NCI-H1092 treated with DMSO at 0.1 percent for 48 hours (cell line): ENCODE data around the gene ZBTB9.

ENCODE experiments used
- DNase-seq: peaks from one replicate; lab custom pipeline; 2025; lab: John Stamatoyannopoulos, UW

Gene ZBTB9, protein sequence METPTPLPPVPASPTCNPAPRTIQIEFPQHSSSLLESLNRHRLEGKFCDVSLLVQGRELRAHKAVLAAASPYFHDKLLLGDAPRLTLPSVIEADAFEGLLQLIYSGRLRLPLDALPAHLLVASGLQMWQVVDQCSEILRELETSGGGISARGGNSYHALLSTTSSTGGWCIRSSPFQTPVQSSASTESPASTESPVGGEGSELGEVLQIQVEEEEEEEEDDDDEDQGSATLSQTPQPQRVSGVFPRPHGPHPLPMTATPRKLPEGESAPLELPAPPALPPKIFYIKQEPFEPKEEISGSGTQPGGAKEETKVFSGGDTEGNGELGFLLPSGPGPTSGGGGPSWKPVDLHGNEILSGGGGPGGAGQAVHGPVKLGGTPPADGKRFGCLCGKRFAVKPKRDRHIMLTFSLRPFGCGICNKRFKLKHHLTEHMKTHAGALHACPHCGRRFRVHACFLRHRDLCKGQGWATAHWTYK

DNA sequence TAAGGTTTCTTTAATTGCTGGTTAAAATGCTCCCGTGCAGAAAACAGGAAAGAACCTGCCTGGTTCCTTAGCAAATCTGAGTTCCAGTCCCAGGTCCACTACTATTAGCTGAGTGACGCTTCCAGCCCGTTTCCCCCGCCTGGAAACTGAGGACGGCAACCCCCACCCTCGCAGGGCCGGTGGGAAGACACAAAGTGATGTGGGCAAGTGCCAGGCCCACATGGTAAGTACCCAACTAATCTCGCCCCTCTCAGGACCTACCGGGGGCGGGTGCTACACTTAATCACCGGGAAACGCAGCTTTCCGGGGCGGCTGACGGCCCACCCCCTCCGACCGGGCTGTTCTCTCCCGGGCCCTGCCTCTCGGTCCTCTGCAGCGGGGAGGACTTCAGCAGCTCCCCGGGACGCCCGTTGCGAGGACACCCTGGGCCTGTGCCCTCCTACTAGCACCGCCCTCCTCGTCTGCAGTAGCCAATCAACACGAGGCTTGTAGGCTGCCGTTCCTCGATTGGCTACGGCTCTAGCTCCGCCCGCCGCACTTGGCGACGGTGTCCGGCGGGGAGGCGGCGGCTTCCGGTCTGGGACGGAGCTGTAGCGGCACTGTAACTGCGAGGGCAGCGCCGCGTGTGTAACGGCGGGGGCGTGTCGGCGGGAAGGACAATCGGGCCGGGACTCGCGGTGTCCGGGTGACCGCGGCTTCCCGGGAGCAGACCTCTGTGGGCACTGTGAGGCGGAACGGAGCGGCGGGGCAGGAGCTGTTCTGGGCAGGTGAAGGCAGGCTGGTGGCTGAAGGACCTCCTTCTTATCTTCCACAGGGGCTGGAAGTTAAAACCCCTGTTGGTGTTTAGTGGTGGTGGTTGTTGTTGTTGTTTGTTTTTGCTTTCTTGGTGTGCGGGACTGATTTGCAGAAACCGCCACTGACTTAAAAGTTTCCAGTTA is at the start of gene ZBTB9:
Gene ZBTB9 (plus strand): TSS at position 568 of the 938 bp plus-strand sequence. CDS start 525 bp downstream, outside the sequence.
- DNase-seq = peak; percentile 93

GRCh38 chr6:33404884-33405283 is 49.5 kb upstream of the ZBTB9 start:
- no peak for DNase-seq

- DNase-seq = no peak
Observed at GRCh38 chr6:33405386-33405940, 48.9 kb upstream of the ZBTB9 start.

GRCh38 chr6:33406126-33406525 is 48.2 kb upstream of the ZBTB9 start:
- no peak for DNase-seq

DNA sequence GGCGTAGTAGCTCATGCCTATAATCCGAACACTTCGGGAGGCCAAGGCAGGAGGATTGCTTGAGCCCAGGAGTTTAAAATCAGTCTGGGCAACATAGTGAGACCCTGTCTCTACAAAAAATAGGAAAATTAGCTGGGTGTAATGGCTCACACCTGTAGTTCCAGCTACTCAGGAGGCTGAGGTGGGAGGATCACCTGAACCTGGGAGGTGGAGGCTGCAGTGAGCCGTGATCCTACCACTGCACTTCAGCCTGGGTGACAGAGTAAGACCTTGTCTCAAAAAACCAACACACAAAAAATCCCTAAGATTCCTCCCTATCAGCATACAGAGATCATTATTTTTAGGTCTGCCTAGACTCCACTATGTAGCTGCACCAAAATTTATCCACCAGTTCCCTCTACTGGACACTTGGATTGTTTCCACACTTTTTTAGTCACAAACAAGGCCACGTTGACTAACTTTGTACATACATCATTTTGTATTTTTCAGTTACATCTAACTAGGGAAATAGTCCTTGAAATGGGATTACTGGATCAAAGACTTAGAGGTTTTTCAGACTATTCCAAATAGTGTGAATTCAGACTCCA is 47.2 kb upstream of the ZBTB9 start:
- DNase-seq = no peak

GRCh38 chr6:33410050-33410710 is 44.2 kb upstream of the ZBTB9 start:
- DNase-seq = peak; percentile 92

GRCh38 chr6:33410711-33411631 is 43.4 kb upstream of the ZBTB9 start, which contains the start of gene PHF1:
PHF1 (plus strand) TSS chr6:33411014; CDS start chr6:33412264, 1,250 bp downstream.
- no peak for DNase-seq

DNA sequence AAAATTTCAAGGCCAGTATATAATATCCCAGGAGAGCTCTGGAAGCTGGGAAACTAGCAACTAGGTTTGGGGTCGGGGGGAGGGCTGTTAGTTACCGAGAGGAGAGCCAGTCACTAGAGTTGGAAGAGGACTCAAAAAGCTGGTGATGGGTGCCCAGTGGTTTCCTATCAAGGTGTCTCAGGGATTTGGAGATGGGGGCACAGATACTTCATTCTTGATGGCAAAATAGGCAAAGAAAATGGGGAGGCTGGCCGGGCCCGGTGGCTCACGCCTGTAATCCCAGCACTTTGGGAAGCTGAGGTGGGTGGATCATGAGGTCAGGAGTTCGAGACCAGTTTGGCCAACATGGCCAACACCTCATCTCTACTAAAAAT is 42.8 kb upstream of the ZBTB9 start:
- DNase-seq = no peak

- no peak for DNase-seq
Observed at GRCh38 chr6:33412140-33413009, 42.0 kb upstream of the ZBTB9 start.

DNA sequence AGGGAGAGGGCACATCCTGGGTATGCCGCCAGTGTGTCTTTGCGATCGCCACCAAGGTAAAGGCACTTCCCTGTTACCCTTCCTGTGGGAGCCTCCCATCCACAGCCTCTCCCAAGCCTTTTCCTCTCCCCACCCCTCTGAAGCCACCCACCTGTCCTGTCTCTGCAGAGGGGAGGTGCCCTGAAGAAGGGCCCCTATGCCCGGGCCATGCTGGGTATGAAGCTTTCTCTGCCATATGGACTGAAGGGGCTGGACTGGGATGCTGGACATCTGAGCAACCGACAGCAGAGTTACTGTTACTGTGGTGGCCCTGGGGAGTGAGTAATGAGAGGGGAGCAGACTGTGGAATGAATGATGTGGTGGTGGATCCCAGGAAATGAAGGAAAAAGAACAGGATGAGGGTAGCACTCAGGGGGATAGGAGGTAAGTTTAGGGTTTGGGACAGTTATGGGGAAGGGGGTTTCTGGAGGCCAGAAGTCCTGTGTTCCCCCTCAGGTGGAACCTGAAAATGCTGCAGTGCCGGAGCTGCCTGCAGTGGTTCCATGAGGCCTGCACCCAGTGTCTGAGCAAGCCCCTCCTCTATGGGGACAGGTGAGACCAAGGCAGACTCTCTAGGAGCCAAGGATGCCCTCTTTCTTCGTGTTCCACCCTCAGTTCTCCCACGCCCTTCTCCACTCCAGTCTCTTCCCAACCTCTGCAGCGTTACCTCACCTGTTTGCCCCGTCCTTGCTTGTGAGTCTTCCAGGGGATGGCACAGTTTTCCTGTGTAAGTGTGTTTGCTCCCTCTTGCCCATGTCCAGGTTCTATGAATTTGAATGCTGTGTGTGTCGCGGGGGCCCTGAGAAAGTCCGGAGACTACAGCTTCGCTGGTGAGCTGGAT is 40.9 kb upstream of the ZBTB9 start:
- no peak for DNase-seq

DNA sequence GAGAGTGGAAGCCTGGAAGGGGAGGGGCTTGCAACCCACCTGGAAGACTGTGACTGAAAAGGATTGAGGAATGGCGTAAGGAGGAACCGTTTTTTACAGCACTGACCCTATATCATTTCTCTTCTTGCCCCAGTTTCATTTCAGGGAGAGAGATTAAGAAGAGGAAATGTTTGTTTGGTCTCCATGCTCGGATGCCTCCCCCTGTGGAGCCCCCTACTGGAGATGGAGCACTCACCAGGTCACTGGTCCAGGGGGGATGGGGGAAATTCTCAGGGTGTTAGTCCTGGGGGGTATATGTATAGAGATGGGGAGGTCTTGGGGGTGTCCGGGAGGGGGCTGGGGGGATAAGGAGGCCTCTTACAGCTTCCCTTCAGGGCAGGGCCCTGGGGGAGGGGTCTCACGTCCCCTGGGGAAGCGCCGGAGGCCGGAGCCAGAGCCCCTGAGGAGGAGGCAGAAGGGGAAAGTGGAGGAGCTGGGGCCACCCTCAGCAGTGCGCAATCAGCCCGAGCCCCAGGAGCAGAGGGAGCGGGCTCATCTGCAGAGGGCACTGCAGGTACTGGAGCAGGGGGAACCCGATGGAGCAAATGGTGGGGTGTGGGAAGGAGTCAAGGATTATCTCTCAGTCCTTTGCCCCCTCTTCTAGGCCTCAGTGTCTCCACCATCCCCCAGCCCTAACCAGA is 39.6 kb upstream of the ZBTB9 start:
- DNase-seq = no peak

DNA sequence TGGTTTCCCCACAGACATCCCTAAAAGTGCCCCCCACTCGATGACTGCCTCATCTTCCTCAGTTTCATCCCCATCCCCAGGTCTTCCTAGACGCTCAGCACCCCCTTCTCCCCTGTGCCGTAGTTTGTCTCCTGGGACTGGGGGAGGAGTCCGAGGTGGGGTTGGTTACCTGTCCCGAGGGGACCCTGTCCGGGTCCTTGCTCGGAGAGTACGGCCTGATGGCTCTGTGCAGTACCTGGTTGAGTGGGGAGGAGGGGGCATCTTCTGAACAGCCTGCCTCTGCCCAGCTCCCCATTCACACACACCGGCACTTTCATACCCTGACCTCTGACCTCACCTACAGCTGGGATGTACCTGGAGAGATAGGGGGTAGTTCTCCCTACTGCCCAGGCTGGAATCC is 38.5 kb upstream of the ZBTB9 start:
- DNase-seq = no peak

DNA sequence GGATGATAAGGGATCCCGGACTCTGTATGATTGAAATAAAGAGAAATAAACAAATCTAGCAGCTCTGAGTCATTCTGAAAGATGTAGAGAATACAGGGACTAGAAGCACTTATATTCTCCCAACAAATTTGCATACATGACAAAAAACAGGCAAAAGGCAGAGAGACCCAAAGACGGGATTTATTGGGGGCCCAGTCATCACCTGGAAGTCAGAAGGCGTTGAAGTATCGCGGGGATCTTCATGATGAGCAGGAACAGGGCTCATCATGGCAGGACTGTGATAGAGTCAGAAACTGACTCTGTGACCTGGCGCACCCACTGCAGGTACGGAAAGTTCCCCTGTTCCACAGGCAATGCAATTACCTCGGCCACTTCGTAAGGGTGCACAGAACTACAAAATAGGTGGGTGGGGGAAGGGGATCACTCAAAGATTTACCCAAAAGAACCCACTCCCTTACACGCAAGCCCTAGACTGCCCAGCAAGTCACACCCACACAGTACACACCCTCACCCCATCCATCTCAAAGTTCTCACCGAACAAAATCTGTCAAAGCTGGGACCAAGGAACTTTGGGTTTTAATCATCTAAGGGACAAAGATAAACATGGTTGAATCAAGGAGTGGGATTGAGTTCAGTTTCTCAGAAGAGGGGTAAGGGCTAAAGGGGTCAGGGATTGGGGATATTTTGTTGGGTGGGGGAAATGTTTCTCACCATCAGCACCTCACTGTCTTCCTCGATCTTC is 37.8 kb upstream of the ZBTB9 start:
- DNase-seq = no peak

GRCh38 chr6:33417128-33417902 is 37.1 kb upstream of the ZBTB9 start:
- peak; percentile 43 for DNase-seq

GRCh38 chr6:33417903-33418689 is 36.3 kb upstream of the ZBTB9 start, which contains the start of gene CUTA:
CUTA (minus strand) TSS chr6:33418107; CDS start chr6:33418000, 107 bp downstream.
- peak; percentile 96 for DNase-seq
